A549 treated with AZD2906 at 1 μM for 4 hours (cell line): ENCODE results near the gene MIPEP. TPM values are rescaled to one million over a fixed set of nuclear protein-coding genes. Genes with fewer than 3 reads are reported as not detected.

Source experiments
- total RNA-seq: library from RNA; stranded (reverse); fragments of 200-300 nt; extraction: Qiagen RNA extraction; gene quantifications from 5 replicates; pipeline ENCODE4 v1.2.3, GENCODE V29; 2022

MIPEP gene
- 20.2 to 26.7 TPM (median 26.4 TPM) in 5 replicates for total RNA-seq

GRCh38 chr13:23888658-23889614 lies at the start of gene MIPEP:
TSS of gene MIPEP (minus strand) at chr13:23889400. CDS start at chr13:23889320, 80 bp downstream.

GRCh38 chr13:23897452-23897919 lies 8.3 kb upstream of the MIPEP start, which contains the start of gene C1QTNF9B:
TSS of gene C1QTNF9B (minus strand) at chr13:23897502.

Other genes starting within 250 kb of the MIPEP start
- 0.05 TPM in 1 of 5 replicates, not detected in the others for gene C1QTNF9B, start 8.1 kb upstream of the MIPEP start, total RNA-seq